Renal pelvis (tissue), 4 donors: ENCODE measurements around the gene IRF9. TPM values are rescaled to one million over a fixed set of nuclear protein-coding genes. Genes with fewer than 3 reads are reported as not detected.
"Not testable (repeated sequence)": the region's sequence is repeated elsewhere in the genome, so short reads cannot be mapped to it uniquely, and the experiment has no call there.

Source experiments
- DNase-seq: peaks from one replicate; pipeline ENCODE4 v3.0.0-alpha.2; 2013
- polyA plus RNA-seq, 3 donors: library from polyadenylated mRNA; unstranded; fragments of 120-200 nt; gene quantifications; one replicate each; pipeline ENCODE4 v1.2.1, GENCODE V29; 2013; ENCODE audit not compliant: insufficient read length in 3 of 3

IRF9 gene
- polyA plus RNA-seq, 3 donors: 56.8 to 68.9 (median 57.2) TPM

DNA sequence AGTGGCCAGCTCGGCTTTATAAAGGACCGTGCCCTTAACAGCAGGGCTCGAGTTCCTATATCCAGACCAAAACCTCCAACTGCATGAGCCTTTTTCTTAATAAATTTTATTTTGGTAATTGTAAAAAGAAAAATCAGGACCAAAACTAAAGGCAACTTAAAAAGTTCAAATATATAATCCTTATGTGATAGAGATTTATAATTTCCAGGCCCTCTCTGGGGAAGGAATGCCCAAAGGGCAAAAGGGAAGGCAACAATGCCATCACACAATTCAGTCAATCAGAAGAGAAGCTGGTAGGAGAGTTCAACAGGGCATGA is 28.0 kb downstream of the IRF9 start:
- no peak for DNase-seq

DNA sequence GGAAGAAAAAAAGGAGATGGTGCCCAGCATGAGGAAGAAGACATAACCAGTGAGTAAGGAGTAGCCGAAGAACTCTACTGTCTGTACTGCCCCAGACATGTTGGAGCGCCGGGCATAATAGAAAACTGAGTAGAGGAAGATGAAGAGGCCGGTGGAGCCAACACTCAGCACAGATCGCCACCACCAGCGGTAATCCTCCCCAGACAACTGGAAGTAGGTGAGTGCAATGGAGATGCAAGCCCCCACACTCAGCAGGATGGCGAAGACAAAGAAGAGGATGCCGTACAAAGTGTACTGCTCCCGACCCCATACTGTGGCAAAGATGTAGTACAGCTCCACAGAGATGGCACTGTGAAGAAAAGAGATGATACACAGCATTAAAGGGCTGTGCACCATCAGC is 28.4 kb downstream of the IRF9 start:
- no peak for DNase-seq

DNA sequence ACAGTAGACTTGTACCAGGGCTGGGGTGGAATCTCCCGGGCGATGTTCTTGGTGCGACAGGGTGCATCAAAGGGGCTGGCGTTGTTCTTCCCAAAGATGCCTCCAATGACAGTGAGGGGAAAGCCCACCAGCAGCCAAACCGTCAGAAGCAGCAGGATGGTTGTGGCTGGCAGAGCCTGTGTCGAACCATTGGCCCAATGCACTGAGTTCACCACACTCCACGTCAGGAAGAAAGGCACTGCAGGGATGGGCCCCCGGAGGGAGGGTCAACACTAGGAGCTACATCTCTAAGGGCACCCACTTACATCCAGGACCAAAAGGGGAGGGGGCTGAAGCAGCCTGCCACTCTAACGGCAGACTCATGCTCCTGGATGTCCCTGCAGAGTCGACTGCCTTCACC is 29.4 kb downstream of the IRF9 start:
- no peak for DNase-seq

DNA sequence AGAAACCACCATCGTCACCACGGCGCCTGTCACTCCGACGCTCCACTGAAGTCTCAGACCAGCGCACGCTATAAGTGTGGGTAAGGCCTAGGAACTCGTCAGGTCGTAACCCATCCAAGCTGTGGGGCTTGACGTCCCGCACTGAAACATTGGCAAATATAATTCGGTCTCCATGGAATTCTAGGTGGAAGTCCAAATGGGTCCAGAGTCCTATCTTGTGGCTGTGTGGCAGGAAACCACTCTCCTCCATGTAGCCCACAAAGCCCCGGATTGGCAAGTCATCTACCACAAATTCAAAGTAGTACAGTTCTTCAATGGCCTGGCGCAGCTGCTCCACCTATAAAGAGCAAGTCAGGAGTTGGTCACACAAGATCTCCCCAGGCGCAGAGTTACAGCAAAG is 31.9 kb downstream of the IRF9 start:
- DNase-seq: no peak

DNA sequence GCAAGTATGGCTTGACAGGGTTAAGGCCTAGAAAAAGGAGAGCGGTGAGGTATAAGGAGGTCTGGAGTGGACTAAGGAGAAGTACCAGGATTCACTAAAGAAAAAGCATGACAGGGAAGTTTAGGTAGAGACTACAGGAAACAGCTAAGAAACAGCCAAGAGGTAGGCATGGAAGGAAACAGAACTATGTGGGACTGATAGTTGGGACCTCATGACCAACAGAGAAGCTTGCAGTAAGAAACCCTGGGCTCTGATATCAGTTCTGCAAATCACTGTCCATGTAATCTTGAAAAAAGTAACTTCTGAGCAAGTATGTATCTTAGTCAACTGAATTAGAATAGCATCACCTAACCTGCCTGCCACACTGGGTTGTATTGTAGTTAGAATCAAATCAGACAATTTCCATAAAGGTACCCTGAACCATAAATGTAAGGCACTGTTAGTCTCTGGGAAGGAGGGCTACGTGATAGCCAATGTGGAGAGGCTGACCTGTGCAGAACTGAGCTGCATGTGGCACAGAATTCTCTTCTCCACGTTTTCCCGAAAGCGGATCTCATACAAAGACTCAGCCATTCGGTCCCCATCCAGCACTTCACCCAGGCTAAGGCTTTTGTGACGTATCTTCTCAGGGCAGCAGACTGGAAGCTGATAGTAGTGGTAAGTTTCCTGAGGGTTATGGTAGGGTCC is 33.3 kb downstream of the IRF9 start:
- no peak for DNase-seq

DNA sequence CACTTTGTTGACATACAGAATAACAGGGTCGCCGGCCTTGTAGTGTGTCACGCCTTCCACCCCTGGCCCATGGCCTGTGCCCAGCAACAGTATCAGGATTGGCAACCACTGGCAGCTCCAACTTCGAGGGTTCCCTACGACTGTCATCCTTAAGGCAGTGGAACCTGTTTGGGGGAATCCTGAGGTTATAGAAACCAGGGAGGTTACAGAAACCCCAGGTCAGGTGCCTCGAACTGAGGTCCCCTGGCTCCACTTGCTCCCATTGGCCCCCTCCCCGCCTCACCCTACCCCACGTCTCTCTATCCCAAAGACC is 33.8 kb downstream of the IRF9 start:
- no peak for DNase-seq

DNA sequence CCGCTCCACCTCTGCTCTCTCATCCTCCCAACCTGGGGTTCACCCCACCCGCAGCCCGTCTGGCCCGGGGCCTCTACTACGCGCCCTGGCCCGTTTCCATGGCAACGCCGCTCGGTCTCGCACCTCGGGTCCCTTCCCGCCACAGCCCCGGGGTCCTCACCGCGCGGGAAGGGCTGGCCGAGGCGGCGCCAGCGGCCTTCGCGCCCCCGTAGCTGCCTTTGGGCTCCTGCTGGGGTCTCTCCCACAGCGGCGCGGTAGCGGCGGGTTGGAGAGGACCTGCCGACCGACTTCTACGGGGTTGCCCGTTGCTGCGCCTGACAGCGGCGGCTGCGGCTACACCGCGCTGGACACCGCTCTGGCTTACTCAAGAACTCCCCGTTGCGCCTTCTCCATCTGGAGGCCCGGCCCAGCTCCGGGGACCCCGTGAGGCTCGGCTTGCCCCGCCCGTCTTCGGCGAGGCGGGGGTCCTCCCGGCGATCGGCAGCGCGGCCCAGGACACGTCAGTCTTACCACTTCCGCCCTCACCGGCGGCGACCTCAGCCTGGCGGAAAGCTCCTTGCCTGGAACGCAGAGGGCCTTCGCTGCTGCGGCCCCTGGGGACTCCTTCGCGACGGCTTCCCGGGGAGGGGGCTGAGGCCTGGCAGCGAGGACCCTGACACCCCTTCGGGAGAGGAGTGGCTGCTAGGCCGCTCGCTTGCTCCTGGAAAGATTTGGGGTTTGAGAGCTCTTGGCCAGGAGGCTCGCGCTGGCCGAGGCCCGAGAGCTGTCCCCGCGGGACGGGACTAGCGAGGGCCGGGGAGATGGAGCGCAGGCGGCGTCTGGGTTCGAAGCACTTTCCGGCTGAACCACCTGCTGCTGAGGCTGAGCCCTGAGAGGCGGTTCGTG is 34.4 kb downstream of the IRF9 start, which contains the start of gene TM9SF1:
TSS of gene TM9SF1 (minus strand) at position 256 of the 885 bp plus-strand sequence. CDS start 422 bp downstream, outside the sequence.
- peak; percentile 89 for DNase-seq

DNA sequence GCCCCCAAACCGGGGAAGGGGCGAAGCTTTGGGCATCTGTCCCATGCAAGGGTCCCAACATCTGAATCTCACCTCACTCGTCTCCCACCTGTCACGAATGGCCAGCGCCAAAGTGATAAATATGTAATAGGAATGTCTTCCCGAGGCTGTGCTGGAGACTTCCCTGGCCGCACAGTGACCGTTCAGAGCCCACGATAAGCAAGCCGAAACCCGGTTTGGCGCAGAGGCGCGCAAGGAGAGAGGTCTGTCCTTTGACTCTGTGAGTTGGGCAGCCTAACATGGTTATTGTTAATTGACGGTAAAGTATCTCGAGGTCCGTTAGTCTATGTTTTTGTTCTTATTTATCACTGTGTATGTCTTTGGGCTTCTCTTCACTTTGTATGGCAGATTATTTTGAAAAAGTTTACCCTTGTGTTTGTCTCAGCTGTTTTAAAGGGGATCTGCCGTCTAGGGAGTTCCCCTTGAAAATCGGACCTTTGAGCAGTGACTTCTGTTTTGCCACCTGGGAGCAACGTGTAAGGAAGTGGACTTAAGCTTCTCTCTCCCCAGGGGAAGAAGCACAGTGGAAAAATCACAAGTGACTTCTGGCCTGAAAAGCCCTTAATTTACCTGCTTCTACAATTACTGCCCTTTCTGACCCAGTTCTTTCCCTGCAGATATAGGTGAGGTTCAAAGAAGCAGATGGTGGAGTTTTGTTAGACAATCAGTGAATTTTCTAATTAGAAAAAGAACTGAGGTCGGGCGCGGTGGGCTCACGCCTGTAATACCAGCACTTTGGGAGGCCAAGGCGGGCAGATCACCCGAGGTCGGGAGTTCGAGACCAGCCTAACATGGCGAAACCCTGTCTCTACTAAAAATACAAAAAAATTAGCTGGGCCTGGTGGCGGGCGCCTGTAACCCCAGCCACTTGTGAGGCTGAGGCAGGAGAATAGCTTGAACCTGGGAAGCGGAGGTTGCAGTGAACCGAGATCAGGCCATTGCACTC is 35.3 kb downstream of the IRF9 start:
- no peak for DNase-seq

DNA sequence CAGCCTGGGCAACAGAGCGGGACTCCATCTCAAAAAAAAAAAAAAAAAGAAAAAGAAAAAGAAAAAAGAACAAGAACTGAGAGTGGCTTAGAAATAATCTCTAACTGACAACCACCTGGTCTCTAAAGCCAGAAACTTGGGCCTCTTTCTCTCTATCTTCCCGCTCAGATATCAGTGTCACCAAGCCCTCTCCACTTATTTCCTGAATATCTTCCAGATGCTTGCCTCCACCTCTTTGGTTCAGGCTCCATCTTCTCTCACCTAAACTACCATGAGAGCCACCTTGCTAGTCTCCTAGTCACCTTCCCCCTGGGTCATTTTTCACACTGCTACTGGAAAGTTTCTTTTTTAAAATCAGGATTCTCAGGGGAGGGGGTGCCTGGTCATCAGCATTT is 36.0 kb downstream of the IRF9 start:
- no peak for DNase-seq

DNA sequence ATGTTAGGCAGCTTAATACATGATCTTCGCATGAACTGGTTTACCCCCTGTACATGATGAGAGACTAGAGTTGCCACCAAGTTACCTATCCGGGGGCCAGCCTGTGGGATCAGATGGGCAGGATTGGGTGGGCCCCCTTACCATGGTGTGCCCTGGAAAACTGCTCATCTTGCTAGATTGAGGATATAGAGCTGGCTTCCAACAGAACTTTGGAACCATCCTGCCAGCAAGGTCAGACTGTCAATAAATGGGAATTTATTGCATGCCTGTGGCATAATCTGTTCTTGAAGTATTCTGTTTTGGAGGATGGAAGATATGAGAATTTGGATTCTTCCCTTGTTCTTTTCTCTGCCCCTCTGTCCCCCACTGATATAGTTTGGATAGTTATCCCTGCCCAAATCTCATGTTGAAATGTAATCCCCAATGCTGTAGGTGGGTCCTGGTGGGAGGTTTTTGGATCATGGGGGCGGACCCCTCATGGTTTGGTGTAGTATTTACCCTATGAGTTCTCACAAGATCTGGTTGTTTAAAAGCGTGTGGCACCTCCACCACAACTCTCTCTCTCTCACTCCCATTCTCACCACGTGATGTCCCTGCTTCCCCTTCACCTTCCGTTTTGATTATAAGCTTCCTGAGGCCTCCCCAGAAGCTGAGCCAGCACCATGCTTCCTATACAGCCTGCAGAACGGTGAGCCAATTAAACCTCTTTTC is 37.9 kb downstream of the IRF9 start:
- DNase-seq: no peak

DNA sequence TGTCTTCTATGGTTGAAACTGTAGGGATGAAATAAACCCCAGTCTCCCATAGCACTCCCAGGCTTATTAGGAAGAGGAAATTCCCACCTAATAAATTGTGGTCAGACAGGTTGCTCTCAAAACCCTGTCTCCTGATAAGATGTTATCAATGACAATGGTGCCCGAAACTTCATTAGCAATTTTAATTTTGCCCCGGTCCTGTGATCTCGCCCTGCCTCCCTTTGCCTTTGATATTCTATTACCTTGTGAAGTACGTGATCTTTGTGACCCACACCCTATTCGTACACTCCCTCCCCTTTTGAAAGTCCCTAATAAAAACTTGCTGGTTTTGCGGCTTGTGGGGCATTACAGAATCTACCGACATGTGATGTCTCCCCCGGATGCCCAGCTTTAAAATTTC is 41.5 kb downstream of the IRF9 start:
- DNase-seq: not testable (repeated sequence)

DNA sequence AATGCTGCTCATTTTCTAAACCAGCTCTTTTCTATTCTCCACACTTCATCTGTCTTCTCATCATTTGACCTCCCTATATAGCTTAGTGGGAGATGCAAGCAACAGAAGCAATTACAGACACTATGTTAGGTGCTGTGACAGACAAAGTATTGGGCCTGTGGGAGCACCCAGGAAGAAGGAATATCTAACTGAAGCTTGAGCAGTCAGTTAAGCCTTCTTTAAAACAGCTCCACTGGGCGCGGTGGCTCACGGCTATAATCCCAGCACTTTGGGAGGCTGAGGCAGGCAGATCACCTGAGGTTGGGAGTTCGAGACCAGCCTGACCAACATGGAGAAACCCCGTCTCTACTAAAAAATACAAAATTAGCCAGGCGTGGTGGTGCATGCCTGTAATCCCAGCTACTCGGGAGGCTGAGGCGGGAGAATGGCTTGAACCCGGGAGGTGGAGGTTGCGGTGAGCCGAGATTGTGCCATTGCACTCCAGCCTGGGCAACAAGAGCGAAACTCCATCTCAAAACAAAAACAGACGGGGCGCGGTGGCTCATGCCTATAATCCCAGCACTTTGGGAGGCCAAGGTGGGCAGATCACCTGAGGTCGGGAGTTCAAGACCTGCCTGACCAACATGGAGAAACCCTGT is 42.3 kb downstream of the IRF9 start:
- DNase-seq: not testable (repeated sequence)

DNA sequence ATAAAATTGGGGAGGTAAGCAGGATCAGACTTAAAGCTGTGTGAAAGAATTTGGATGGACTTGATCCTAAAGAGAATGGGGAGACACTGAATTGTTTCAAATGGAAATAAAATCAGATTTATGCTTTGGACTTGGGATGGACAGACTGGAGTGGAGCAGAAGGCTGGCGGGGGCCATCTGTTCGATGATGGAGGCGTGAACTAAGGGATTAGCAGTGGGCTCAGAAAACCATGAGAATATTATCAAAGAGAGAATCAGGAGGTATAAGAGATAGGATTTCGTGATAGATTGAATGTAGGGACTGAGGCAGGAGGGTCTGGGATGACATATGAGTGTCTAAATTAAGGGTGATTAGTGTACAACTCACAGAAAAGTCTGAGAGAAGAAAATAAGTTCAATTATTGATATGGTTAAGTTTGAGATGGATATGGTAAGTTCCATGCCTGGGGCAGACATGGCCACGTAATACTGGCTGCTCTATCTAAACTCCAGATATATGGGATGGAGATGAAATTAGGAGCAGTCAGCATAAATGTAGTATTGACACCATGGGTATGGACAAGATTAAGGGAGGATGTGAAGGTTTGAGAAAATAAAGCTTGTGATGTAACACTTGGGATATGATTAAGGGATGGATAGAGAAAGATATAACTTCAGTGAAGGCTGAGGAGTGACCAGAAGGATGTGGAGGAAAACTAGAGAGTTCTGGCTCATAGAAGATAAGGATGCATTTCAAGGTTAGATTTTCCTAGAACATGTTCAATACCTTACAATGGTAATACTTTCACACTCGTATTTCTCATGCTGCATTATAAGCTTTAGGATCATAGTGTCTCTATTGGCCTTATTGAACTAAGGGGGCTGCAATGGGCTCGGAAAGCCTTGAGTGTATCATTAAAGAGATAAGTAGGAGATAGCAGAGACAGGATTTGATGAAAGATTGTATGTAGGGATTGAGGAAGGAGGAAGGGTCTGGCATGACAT is 43.4 kb downstream of the IRF9 start:
- no peak for DNase-seq

DNA sequence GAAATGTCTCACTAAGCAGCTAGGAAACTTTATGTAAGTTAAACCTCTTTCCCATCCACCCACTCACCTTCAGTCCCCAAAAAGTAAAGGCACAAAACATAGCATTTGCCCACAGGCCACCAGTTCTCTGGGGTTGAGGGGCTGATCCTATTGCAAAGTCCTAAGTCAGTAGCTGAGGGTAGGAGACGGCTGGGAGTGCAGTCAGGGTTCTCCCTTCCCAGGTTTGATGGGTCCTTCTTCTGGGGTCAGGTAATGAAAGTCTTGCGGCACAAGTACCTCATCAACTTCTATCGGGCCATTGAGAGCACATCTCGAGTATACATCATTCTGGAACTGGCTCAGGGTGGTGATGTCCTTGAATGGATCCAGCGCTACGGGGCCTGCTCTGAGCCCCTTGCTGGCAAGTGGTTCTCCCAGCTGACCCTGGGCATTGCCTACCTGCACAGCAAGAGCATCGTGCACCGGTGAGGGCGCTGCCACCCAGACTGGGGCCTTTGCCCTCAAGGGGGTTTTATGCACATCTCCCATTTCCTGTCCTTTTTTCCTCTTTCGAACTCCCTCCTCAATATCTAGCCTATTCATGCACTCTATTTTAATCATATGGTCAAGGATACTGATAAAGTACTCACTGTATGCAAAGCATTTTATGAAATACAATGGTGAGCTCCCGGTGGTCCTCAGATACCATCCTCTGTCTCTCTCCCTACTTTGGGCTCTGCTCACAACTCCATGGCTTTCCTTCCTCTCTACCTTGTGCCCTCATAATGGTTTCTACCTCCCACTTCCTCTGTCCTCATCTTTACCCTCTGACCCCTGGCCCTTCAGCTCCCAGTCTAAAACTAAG is 45.4 kb downstream of the IRF9 start:
- no peak for DNase-seq

DNA sequence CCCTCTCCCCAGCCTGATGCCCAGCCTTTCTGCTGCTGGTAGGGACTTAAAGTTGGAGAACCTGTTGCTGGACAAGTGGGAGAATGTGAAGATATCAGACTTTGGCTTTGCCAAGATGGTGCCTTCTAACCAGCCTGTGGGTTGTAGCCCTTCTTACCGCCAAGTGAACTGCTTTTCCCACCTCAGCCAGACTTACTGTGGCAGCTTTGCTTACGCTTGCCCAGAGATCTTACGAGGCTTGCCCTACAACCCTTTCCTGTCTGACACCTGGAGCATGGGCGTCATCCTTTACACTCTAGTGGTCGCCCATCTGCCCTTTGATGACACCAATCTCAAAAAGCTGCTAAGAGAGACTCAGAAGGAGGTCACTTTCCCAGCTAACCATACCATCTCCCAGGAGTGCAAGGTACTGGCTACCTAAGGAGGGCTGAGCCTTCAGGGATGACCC is 46.1 kb downstream of the IRF9 start:
- DNase-seq: no peak

DNA sequence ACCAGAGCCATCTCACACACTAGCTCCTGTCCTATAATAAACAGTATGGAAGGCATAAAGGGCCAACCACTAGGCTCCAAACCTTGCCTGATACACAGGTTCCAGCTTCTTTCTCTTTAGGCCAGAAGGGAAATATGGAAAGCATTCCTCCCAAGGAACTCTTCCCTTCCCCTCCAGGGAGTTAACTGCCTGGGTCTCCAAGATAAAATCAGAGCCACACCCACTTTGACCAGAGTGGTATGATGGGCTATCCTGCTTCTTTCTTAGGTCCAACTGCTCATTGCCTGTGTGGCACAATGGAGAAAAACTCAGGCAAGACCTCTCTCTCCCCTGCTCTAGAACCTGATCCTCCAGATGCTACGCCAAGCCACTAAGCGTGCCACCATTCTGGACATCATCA is 46.6 kb downstream of the IRF9 start:
- DNase-seq: no peak

DNA sequence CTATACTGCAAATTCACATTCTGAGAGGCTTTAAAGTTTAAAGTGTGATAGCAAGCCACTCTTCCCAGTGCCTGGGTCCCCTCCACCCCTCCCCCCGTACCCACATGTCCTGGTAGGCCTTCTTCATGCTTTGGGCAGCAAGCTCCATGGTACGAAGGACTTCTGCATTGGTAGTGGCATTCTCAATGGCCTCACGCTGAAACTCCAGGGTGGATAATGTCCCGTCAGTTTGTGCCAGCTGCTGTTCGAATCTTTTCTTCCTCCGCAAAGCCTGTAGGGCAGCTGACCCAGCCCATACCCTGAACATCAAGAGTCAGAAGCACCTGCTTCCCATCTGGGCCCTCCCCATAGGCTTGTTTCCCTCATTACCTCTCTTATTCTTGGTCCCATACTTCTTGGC is 50.2 kb downstream of the IRF9 start:
- no peak for DNase-seq

DNA sequence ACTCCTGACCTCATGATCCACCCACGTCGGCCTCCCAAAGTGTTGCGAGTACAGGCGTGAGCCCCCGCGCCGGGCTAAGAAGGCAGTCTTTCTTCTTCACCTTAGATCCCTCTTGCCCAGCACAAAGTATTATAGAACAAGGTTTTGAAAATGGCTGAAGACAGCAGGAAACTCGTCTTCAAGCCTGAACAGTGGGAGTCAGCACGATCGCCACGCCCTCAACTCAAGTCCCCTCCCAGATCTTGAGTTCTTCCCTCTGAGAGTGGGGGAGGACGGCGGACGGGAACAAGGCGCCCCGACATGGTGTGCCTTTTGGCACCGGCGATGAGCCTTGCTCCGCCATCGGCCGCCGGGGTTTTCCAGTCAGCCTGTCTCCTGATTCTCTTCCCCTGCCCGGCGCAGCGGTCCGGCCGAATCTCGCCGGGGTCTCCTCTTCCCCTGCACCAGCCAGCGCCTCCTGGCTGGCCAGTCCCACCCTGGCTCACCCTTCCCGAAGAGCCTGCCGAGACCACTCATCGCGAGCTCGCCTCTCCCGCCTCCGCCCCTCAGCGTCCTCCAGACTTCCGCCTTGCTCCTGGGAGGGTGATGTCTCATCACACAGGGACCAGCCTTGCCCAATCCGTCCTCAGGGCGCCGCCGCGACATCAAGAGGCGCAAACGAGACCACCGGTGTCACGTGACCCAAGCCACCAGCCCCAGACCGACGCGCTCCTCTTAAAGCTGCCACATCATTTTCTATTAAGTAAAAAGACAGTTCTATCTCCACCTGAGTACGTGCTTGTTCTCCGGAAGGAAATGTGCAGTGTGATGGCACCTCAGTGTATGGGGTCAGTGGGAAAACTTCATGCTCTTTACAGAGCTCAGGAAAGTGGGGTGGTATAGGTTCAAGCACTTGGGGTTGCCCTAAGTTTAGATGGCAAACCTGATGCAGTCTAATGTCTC is 52.1 kb downstream of the IRF9 start, which contains the start of gene CHMP4A:
TSS of gene CHMP4A (minus strand) at position 565 of the 942 bp plus-strand sequence. CDS start at position 516, 49 bp downstream.
- DNase-seq: peak; percentile 97
